Cerebellar nuclear complex (tissue), 1 donor: Measurements from ENCODE around the gene IGLON5.

Experiments used
- DNase-seq, 2 experiments: peaks; one replicate each; lab custom pipeline; 2025; lab: John Stamatoyannopoulos, UW

The IGLON5 gene

GRCh38 chr19:51364200-51365106 lies 53.0 kb downstream of the IGLON5 start:
- DNase-seq = no peak

GRCh38 chr19:51365211-51365964 lies 53.9 kb downstream of the IGLON5 start:
- DNase-seq = no peak

- DNase-seq = no peak
These were observed 54.5 kb downstream of the IGLON5 start, which contains the start of gene ETFB for GRCh38 chr19:51365965-51366388. Gene ETFB (minus strand): TSS chr19:51366388. CDS start chr19:51366326, 62 bp downstream.

GRCh38 chr19:51366389-51367254 lies 55.2 kb downstream of the IGLON5 start:
- DNase-seq = peak; percentile 95 to 98

GRCh38 chr19:51367255-51367564 lies 55.8 kb downstream of the IGLON5 start:
- DNase-seq = no peak

- peak; percentile 82 to 91 for DNase-seq
These were observed 56.3 kb downstream of the IGLON5 start for GRCh38 chr19:51367565-51368365.

GRCh38 chr19:51368366-51369282 lies 57.2 kb downstream of the IGLON5 start, which contains the start of gene CLDND2:
Gene CLDND2 (minus strand): TSS chr19:51369003. CDS start chr19:51368577, 426 bp downstream.
- DNase-seq = no peak

GRCh38 chr19:51370230-51370629 lies 58.8 kb downstream of the IGLON5 start:
- no peak for DNase-seq

- DNase-seq = no peak
These were observed 59.8 kb downstream of the IGLON5 start for GRCh38 chr19:51371186-51371690.

- DNase-seq = no peak
These were observed 60.7 kb downstream of the IGLON5 start for GRCh38 chr19:51372021-51372648.

GRCh38 chr19:51372649-51373504 lies 61.4 kb downstream of the IGLON5 start, which contains the start of gene NKG7:
Gene NKG7 (minus strand): TSS chr19:51372654. CDS start chr19:51372535, 119 bp downstream.
- DNase-seq = no peak

- no peak for DNase-seq
These were observed 64.2 kb downstream of the IGLON5 start for GRCh38 chr19:51375504-51376221.

- no peak for DNase-seq
These were observed 66.0 kb downstream of the IGLON5 start for GRCh38 chr19:51377422-51377821.

- DNase-seq = no peak
These were observed 68.9 kb downstream of the IGLON5 start for GRCh38 chr19:51380379-51380778.
